ENCODE data around the gene LSM11.

LSM11 gene

DNA sequence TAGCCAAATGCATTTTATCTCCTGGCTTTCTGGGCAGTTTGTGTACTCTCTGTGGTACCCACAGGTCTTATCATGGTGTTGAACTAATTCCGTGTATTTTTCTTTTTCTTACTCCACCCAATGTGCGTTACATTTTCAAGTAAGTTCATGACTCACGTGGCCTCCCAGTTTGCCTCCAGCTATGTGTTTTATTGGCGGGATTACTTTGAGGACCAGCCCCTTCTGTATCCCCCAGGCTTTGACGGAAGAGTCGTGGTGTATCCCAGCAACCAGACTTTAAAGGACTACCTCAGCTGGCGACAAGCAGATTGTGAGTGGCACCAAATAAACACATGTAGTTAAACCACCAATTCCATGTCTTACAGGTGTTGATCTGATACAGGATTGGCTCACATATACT, 9.1 kb upstream of the LSM11 start:
- DNase-seq (ENCODE audit: low read depth): no peak

DNA sequence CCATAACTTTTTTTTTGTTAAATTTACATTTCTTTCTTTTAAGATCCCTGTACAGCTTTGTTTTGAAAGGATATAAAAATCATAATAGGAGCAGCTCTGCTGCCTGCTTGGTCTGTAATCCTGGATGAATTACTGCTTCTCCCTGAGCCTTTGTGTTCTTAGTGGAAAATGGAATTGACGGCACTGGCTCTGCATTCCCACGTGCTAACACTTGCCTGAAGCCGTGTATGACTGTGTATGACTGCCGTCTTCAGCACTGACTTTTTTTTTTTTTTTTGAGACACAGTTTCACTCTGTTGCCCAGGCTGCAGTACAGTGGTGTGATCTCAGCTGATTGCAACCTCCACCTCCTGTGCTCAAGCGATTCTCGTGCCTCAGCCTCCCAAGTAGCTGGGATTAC, 7.5 kb upstream of the LSM11 start:
- DNase-seq (ENCODE audit: low read depth): no peak

- no peak for DNase-seq (ENCODE audit: low read depth)
Measured at GRCh38 chr5:157739388-157740228, 3.9 kb upstream of the LSM11 start.

DNA sequence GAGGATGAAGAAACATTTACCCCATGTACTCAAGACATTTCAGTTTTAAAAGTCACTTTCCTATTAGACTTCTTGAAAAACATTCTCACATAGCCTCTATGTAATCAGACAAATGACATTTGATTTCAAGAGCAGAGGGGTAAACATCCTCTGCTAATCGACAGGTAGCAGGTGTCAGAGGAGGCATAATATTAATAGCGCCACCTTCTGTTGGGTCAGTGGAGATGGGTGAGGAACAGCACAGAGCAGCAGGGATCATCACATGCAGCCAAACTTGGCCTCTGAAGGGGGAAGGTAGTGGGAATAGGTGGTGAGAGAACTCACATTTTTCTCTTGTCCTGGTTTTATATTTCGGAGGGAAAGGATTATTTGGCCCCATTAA, 3.3 kb upstream of the LSM11 start:
- no peak for DNase-seq (ENCODE audit: low read depth)

DNA sequence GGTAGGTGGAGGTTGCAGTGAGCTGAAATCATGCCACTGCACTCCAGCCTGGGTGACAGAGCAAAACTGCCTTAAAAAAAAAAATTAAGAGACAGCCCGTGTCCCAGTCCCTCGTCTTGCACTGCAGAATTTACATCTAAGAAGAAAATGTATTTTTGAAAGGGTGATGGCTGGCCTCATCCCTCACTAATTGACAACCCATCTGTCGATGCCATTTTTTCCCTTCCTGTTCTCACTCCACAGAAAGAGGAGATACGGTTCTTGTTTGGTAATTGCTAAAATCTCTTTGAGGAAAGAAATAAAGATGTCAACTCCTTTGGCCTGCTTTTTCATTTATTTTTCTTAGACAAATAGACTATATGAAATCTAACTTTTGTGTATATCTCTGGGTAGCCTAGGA, 2.4 kb upstream of the LSM11 start:
- no peak for DNase-seq (ENCODE audit: low read depth)

DNA sequence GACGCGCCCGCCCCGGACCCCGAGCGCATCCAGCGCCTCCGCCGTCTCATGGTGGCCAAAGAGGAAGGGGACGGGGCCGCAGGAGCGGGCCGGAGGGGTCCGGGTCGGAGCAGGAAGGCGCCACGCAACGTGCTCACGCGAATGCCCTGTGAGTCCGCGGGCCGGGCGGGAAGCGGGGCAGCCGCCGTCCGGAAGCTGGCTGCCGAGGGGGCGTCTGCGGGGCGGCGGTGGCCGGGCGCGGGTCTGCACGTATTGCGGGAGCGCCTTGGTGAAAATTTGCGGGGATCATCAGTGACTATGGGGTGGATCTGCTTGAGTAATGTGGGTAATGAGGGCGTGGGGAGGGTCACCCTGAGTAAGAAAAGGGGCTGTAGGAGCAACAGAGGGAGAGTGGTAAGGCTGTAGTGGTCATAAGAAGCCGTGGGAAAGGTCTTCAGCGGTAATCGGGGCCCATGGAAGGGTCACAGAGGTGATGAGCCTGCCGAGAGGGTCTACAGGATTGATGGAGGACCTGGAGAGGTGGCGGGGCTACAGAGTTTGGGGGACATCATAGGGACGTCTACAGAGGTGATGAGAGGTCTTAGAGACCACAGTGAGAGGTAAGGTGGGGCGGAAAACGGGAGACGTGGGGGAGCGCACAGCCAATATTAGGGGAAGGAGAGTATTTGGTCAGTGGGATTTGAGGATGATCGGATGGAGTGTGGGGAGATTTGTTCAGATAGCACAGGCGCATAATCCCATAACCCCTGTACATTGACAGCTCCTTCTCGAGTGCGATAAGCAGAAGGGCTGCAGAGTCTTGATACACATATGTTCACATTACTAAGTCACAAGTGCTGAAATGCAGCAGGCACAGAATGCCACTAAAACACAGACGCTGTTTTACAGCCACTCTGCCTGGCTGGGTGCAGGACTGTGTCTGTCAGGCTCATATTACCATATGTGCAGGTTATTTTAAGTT, 819 bp downstream of the LSM11 start:
- DNase-seq (ENCODE audit: low read depth): no peak

DNA sequence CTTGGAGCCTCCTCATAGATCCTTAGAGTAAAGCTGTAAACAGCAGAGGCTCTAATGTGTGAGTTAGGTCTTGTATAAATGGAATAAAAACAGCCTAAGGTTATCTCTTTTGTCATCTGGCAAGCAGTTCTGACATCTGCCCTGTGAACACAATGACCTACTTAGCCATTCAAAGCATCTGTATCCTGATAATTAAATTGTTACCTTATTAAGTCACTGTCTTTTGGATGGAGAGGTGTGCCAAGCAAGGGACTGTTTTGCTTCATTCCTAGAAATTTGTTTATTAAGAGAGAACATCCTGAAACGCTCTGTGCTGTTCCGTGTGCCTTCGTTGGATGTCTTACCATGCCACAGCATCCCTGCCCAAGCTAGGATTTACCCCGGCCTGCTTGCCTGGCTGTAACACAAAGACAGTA, 1.5 kb downstream of the LSM11 start:
- DNase-seq (ENCODE audit: low read depth): no peak

- DNase-seq (ENCODE audit: low read depth): no peak
Measured at GRCh38 chr5:157747173-157747740, 3.7 kb downstream of the LSM11 start.

DNA sequence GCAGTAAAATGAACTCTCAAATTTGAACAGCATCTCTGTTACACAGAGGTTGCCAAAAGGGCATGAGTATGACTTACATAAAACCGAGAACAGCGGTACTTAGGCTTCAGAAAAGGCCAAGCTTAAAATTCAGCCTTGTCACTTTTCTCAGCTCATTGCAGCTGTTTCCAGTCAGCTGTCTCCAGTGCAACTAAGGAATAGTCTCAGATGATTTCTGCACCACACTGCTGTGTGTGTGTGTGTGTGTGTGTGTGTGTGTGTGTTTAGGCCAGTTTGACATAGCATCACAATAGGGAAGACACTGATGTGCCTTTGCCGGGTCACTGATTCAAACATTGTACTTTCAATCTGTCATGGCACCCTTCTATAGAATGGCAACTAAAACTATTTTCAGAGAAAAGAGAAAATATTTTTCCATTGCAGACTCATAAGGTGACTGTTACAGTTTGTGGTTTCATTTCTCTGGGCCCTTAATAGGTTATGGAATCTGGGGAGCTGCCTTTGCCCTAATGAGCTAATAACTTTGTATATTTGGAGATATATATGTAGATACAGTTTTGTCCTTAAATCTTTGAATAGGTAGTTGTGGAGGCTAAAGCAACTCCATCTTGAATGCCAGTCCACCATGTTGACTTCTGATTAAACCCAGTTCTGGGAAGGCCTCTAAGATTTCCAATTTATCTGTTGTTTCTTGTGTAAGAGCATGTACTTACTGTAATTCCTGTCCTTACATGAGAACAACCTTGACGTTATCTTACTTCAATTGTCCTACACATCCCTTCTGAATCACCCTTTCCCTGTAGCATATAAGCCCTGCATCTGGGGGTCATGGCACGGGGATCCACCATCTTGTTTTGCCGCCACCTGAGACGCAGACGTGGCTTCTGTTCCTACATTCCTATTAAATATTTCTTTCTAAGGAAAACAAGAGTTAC, 4.5 kb downstream of the LSM11 start:
- DNase-seq (ENCODE audit: low read depth): peak; percentile 69

GRCh38 chr5:157748760-157749461, 5.4 kb downstream of the LSM11 start:
- peak; percentile 94 for DNase-seq (ENCODE audit: low read depth)

DNA sequence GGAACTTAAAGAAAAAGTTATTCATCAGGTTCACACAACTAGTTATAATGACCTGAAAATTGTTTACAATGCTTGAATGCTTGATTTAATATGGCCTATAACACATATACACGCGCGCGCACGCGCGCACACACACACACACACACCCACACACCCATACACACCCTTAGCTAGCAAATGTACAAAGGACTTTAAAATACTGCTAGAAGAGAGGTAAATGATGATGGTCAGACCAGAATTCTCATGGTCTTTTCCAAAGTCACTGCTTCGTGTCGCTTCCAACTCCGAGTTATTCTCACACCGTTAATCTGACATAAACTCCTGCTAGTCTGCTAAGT, 5.9 kb downstream of the LSM11 start:
- DNase-seq (ENCODE audit: low read depth): no peak

DNA sequence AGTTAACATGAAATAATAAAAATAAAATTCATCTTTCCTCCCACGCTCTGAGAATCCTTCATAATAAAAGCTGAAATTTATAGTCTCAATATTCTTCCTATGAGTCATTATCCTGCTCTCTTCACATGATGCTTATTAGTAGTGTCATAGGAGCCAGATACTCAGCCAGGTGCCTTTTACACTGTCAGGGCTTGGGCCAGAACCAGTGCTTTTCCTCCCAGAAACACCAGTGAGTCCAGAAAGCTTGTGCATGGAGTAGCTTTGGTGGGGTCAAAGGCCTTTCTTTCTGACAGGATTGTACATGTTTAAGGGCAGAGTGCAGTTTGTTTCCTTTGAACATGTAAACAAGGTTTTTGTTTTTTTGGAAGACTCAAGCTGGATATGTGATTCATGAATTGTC, 6.8 kb downstream of the LSM11 start:
- DNase-seq (ENCODE audit: low read depth): peak; percentile 74

- DNase-seq (ENCODE audit: low read depth): no peak
Measured at GRCh38 chr5:157756122-157756521, 12.6 kb downstream of the LSM11 start.

- no peak for DNase-seq (ENCODE audit: low read depth)
Measured at GRCh38 chr5:157758706-157759105, 15.2 kb downstream of the LSM11 start.

DNA sequence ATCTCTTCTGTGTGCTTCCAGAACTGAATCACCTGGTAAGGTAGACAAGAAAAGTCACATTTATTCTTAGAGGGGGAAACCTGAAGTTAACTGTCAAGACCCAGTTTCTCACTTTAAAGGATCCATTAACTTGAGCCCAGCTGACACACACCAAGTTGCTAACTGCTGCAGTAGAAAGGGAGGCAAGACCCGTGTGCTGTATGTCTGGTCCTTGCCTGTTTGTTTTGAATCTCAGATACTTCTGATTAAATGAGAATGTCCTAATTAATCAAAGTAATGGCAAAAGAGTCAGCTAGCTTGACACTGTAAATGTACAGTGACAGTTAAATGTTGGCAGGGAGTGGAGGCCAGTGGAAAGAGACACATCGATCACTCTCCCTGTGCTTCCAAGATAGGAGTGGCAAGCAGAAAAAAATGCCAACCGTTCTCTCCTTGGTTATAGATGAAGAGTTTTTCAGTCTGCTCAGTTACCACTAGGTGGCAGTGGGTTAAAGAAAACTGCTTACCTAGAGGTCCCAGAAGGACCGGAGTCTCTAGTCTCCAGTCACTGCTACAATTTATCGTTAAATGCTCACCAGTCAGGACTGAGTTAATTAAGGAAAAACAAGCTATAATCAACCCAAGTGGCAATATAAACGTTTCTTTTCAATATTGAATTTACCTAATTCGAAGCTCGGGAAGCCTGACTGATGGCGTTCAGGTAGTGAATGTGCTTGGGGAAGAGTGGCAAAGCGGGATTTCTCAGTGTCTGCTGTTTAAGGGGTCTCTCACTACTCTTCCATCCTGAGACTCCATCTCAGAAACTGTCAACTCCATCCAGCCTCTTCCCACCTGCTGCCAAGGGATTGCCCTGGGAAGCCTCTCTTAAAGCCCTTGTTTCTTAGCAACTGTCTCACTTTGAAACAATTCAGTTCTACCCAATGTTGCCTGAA, 18.4 kb downstream of the LSM11 start:
- DNase-seq (ENCODE audit: low read depth): peak; percentile 67

GRCh38 chr5:157764531-157764930, 21.0 kb downstream of the LSM11 start:
- no peak for DNase-seq (ENCODE audit: low read depth)

- DNase-seq (ENCODE audit: low read depth): no peak
Measured at GRCh38 chr5:157766442-157766841, 22.9 kb downstream of the LSM11 start.

DNA sequence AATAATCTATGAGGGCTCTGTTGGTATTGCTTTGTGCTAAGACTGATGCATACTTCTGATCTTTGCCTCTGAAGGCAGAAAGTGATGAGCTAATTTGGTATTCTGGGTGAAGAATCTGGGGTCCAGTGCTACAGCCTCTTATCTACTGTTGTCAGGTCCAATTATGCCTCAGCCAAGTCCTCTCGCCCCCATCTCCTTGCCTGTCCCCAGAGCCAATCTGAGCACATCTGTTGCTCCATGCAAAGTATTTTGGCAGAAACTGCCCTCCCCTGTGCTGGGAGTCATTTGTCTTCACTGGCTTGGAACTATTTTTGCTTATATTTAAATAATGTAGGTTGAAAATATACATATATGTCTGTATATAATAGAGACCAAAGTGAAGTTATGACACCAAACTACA, 23.4 kb downstream of the LSM11 start:
- no peak for DNase-seq (ENCODE audit: low read depth)

GRCh38 chr5:157767689-157768088, 24.2 kb downstream of the LSM11 start:
- no peak for DNase-seq (ENCODE audit: low read depth)

DNA sequence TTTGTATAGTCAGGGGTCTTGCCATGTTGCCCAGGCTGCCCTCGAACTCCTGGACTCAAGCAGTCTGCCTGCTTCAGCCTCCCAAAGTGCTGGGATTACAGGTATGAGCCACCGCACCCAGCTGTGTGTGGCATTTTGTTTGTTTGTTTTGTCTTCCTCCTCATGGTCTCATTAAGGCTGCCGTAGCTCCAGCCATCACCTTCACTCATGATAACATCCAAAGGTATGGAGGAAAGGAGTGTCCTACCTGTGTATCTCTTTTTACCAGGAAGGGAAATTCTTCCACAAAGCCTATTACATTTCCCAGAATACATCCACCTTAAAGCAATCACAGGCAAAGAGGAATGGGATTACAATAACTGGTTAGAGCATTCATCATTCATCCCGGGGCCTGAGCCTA, 27.2 kb downstream of the LSM11 start:
- DNase-seq (ENCODE audit: low read depth): no peak
